IPS-18c (cell line): Measurements from ENCODE around the gene RHBDL2.
A peak's percentile ranks its signal among the peaks of the same experiment; 100 is the strongest.
"Not testable (repeated sequence)": the region's sequence is repeated elsewhere in the genome, so short reads cannot be mapped to it uniquely, and the experiment has no call there.

ENCODE experiments used
- H3K4me3 ChIP-seq: 2 replicates; pipeline ENCODE4 v1.7.0; 2013; ENCODE audit warnings: low read depth, mild to moderate bottlenecking, low read length, moderate library complexity; ENCODE audit not compliant: insufficient read depth
- H3K9me3 ChIP-seq: one replicate; pipeline ENCODE4 v1.6.1; 2013; ENCODE audit warnings: mild to moderate bottlenecking, low read length, moderate library complexity; ENCODE audit not compliant: control insufficient read depth, insufficient read depth

RHBDL2 gene

GRCh38 chr1:38859561-38860453 is 81.8 kb downstream of the RHBDL2 start, which contains the start of gene RRAGC:
Gene RRAGC, minus strand, starts transcription at chr1:38859772. Its CDS starts 126 bp downstream, at chr1:38859646.
- no peaks in the 10 kb centered on the region for H3K9me3 ChIP-seq
- H3K4me3 ChIP-seq, result peak within 1 kb of the TSS; percentile 95

DNA sequence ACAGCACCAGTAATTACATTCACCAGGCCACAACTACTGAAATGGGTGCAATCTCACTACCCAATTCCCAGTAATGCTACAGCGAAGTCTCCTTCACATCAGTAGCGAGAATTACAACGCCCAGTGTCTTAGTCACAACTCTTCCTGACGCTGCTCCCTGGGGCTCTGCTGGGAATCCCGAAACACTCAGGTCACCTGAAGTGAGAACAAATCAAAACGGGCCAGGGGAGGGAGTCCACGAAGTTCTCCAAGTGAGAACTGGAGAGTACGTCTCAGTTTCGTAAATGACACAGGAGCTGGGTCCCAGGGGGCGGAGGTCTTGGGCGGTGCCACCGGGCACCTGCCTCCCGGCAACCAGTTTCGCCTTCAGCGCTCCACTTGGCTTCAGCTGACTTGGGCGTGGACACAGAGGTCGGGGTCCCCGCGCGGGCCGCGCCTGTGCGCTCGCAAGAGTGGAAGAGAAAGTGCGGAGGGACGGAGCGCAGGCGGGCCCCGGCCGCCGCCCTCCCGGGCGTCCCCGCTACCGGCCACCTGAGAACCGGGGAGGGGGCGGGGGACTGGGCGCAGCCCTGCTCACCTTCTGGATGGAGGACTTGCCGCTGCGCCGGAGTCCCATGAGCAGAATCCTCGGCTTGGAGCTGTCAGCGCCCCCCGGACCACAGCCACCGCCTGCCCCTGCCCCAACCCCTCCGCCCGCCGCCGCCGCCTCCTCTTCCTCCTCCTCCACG is 82.6 kb downstream of the RHBDL2 start:
- H3K4me3 ChIP-seq, result peak overlapping the region; percentile 74
- no peaks in the 10 kb centered on the region for H3K9me3 ChIP-seq

DNA sequence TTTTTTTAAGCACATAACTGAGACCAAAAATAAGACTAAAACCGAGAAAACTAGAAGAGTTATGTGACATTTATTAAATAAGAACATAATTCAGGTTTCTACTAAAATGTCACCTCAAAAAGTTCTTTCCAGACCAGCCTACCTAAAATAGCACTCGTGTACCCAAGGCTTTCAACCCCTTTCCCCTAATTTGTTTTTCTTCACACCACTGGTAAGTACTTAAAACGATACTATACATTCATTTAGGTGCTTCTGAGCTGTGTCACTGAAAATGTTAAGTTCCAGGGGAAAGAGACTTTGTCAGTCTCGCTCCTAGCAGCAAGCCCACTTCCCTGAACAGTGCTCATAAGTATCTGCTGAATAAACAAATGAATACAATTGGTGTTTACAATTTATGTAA is 88.8 kb downstream of the RHBDL2 start:
- Histone ChIP-seq H3K9me3 (no peaks in the 10 kb centered on the region), H3K4me3 (no peak overlapping the region)

- Histone ChIP-seq H3K9me3 (no peaks in the 10 kb centered on the region), H3K4me3 (no peak overlapping the region)
These were observed 93.6 kb downstream of the RHBDL2 start for GRCh38 chr1:38848071-38848470.

GRCh38 chr1:38846210-38846609 is 95.4 kb downstream of the RHBDL2 start:
- no peak overlapping the region for H3K4me3 ChIP-seq

GRCh38 chr1:38845088-38845487 is 96.5 kb downstream of the RHBDL2 start:
- not testable (repeated sequence) for H3K9me3 ChIP-seq, H3K4me3 ChIP-seq

More at GRCh38 chr1:38846210-38846609, 95.4 kb downstream of the RHBDL2 start:
- H3K9me3 ChIP-seq, result no peaks in the 10 kb centered on the region

- Histone ChIP-seq H3K9me3 (no peaks in the 10 kb centered on the region), H3K4me3 (no peak overlapping the region)
These were observed 101.3 kb downstream of the RHBDL2 start for GRCh38 chr1:38840281-38840680.

DNA sequence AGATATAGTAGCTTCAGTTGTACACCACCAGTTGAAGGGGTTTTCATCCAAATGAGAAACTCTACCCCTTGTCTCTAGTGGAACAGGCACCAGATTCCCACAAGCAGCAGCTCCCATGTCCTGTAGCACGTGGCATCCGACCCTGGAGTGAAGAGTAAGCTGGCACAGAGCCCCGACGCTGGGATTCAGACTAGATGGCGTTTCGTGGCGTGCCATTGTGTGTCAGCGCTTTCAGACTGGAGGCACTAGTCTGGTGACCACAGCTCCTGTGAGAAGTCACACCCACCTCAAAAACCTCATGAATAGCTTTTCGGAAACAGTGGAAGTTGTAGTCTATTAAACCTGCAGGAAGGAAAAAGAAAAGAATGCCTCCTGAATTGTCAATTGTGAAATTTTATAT is 102.3 kb downstream of the RHBDL2 start:
- Histone ChIP-seq H3K4me3 (no peak overlapping the region), H3K9me3 (no peaks in the 10 kb centered on the region)

- not testable (repeated sequence) for H3K9me3 ChIP-seq, H3K4me3 ChIP-seq
These were observed 105.3 kb downstream of the RHBDL2 start for GRCh38 chr1:38836316-38836715.
